ENCODE data around the gene IFNG. TPM values are rescaled to one million over a fixed set of nuclear protein-coding genes. Genes with fewer than 3 reads are reported as not detected.

The IFNG gene
- total RNA-seq, 1 donor from 2014 or later: 46.3 TPM

- no peak for DNase-seq (ENCODE audit: low spot score)
- no peak overlapping the region for H3K4me3 Mint-ChIP-seq (ENCODE audit: low read depth)
- H3K4me1 Mint-ChIP-seq (ENCODE audit: low read depth): peaks cover 3% of the 10 kb centered on the region
- no peaks in the 10 kb centered on the region for H3K36me3 Mint-ChIP-seq (ENCODE audit: low read depth)
- intact Hi-C loops (cut with micrococcal nuclease): loop anchor here (1.0 kb wide), 1 partner anchor 13 kb away; no protein-coding TSS in a partner anchor
- H3K27ac Mint-ChIP-seq: no peak overlapping the region
- peaks cover 2% of the 10 kb centered on the region for H3K27me3 Mint-ChIP-seq (ENCODE audit: low read depth)
- no peaks in the 10 kb centered on the region for H3K9me3 Mint-ChIP-seq
These were observed 52.9 kb downstream of the IFNG start for GRCh38 chr12:68106660-68107059.

GRCh38 chr12:68106160-68106559, 53.4 kb downstream of the IFNG start:
- Mint-ChIP-seq H3K27ac (no peak overlapping the region), H3K4me1 (ENCODE audit: low read depth) (peaks cover 3% of the 10 kb centered on the region), H3K27me3 (ENCODE audit: low read depth) (peaks cover 2% of the 10 kb centered on the region), H3K4me3 (ENCODE audit: low read depth) (no peak overlapping the region), H3K36me3 (ENCODE audit: low read depth) (no peaks in the 10 kb centered on the region), H3K9me3 (no peaks in the 10 kb centered on the region)
- intact Hi-C loops (cut with micrococcal nuclease): loop anchor here (1.0 kb wide), 1 partner anchor 13 kb away; no protein-coding TSS in a partner anchor
- DNase-seq (ENCODE audit: low spot score): no peak

Other genes starting within 250 kb of the IFNG start
- gene IFNG-AS1, start 170.3 kb downstream of the IFNG start, total RNA-seq: not detected in 2 replicates
- gene IL26, start 66.1 kb upstream of the IFNG start, total RNA-seq: 0.27 and 0.30 TPM in 2 replicates
- 0.80 TPM in 1 of 2 replicates, not detected in the other for gene IL22, start 93.9 kb upstream of the IFNG start, total RNA-seq
- 13.1 and 14.8 TPM in 2 replicates for gene MDM1, start 172.6 kb upstream of the IFNG start, total RNA-seq

Measured in activated T-helper 2 cell treated with anti-CD3 and anti-CD28 coated beads, Interferon-gamma antibody, Interleukin-2, Interleukin-4, amounts not matched to agents 10 μg/mL and 5 μg/mL and 100 μg/mL, durations not matched to agents 14 hours and 24 hours and 36 hours (primary cell).